ENCODE data around the gene OAF. TPM values are rescaled to one million over a fixed set of nuclear protein-coding genes. Genes with fewer than 3 reads are reported as not detected.

The OAF gene
- total RNA-seq, 2 experiments from 2014 or later = 3.1 to 3.2 TPM

DNA sequence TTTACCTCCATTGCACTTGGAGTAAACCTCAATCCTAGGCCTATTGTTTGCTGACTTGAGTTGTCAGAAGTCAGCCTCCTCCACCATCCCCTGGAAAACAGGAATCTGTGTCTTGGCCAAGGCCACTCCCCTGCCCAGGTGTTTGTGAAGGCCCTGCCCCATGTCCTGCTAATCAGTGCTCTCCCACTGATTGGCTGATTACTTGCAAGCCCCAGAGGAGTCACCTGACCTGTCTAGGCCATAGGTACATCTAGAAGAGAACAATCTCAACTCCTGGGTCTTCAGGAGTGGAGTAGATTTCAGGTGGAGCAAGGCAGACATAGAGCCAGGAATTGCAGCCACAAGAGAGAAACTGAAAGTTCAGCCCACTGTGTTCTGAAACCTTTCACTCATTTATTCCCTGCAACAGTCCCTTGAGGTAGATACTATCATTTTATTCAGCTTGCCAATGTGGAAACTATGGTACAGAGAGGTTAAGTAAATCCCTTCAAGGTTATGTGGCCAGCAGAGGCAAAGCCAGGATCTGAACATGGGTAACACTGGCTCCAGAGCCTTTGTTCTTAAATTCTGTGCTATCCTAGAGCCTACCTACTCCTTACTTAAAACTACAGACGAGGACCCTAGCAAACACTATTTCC lies 10.4 kb downstream of the OAF start:
- Histone ChIP-seq H3K27ac (ENCODE audit: low read depth in 1 of 2, low read length in 2 of 2) (no peak overlapping the region), H3K9me3 (ENCODE audit: control insufficient read depth in 1 of 2, insufficient read depth in 1 of 2, low read length in 2 of 2) (no peaks in the 10 kb centered on the region), H3K27me3 (ENCODE audit: control insufficient read depth in 1 of 2, insufficient read depth in 2 of 2, low read length in 2 of 2) (peaks cover 0 to 2% of the 10 kb centered on the region in 2 experiments), H3K4me3 (ENCODE audit: low read length) (no peak overlapping the region), H3K36me3 (ENCODE audit: insufficient read depth, low read length) (no peaks in the 10 kb centered on the region), H3K4me1 (ENCODE audit: insufficient read depth, low read length) (no peaks in the 10 kb centered on the region)
- ATAC-seq (ENCODE audit: poor library complexity) = no peak
- intact Hi-C loops (cut with DNase I, micrococcal nuclease) = no loop called here
- Mint-ChIP-seq H3K27me3 (no peaks in the 10 kb centered on the region), H3K4me3 (no peak overlapping the region), H3K9me3 (no peaks in the 10 kb centered on the region), H3K4me1 (ENCODE audit: low read depth) (no peaks in the 10 kb centered on the region), H3K27ac (no peak overlapping the region), H3K36me3 (ENCODE audit: low read depth) (no peaks in the 10 kb centered on the region)
- ChIA-PET CTCF (no interaction called here), POLR2A (no interaction called here)
- no peak for DNase-seq
- no peak for TF ChIP-seq CTCF (IDR thresholded peaks at IDR 0.05)

GRCh38 chr11:120222916-120223315 lies 12.1 kb downstream of the OAF start:
- H3K36me3 ChIP-seq (ENCODE audit: insufficient read depth, low read length) = no peaks in the 10 kb centered on the region
- H3K4me1 Mint-ChIP-seq (ENCODE audit: low read depth) = no peaks in the 10 kb centered on the region
- ChIA-PET CTCF (no interaction called here), POLR2A (no interaction called here)
- no peak overlapping the region for H3K27ac ChIP-seq (ENCODE audit: low read depth in 1 of 2, low read length in 2 of 2)
- H3K9me3 Mint-ChIP-seq = no peaks in the 10 kb centered on the region
- H3K4me1 ChIP-seq (ENCODE audit: insufficient read depth, low read length) = no peaks in the 10 kb centered on the region
- H3K4me3 Mint-ChIP-seq = no peak overlapping the region
- H3K9me3 ChIP-seq (ENCODE audit: control insufficient read depth in 1 of 2, insufficient read depth in 1 of 2, low read length in 2 of 2) = no peaks in the 10 kb centered on the region
- no peaks in the 10 kb centered on the region for H3K27me3 Mint-ChIP-seq
- no peaks in the 10 kb centered on the region for H3K36me3 Mint-ChIP-seq (ENCODE audit: low read depth)
- no peak overlapping the region for H3K27ac Mint-ChIP-seq
- ATAC-seq (ENCODE audit: poor library complexity) = no peak
- no peak overlapping the region for H3K4me3 ChIP-seq (ENCODE audit: low read length)
- no peak for DNase-seq
- peaks cover 0 to 2% of the 10 kb centered on the region in 2 experiments for H3K27me3 ChIP-seq (ENCODE audit: control insufficient read depth in 1 of 2, insufficient read depth in 2 of 2, low read length in 2 of 2)
- TF ChIP-seq CTCF (IDR thresholded peaks at IDR 0.05) = no peak
- intact Hi-C loops (cut with DNase I, micrococcal nuclease) = no loop called here

DNA sequence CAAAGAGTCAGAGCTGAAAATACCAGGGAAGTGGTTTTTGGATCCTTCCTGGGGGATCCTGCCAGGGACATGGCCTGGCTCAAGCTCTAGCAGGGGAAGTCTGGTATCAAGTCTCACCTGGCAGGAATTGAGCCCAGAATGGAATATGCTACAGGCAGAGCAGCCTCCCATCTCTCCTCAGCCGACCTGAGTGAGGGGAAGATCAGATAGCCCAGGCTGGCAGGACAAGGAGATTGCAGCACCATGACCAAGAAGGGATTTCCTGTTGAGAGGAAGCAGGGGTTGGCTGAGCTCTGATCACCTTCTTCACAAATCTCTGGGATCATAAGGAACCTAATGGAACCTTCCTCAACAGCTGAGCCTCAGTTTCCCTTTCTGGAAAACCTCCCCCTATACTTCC lies 13.0 kb downstream of the OAF start:
- Mint-ChIP-seq H3K27ac (no peak overlapping the region), H3K27me3 (no peaks in the 10 kb centered on the region), H3K4me3 (no peak overlapping the region), H3K36me3 (ENCODE audit: low read depth) (no peaks in the 10 kb centered on the region), H3K9me3 (no peaks in the 10 kb centered on the region), H3K4me1 (ENCODE audit: low read depth) (no peaks in the 10 kb centered on the region)
- no peak for ATAC-seq (ENCODE audit: poor library complexity)
- no peaks in the 10 kb centered on the region for H3K9me3 ChIP-seq (ENCODE audit: control insufficient read depth in 1 of 2, insufficient read depth in 1 of 2, low read length in 2 of 2)
- no peaks in the 10 kb centered on the region for H3K36me3 ChIP-seq (ENCODE audit: insufficient read depth, low read length)
- no peak overlapping the region for H3K27ac ChIP-seq (ENCODE audit: low read depth in 1 of 2, low read length in 2 of 2)
- H3K4me3 ChIP-seq (ENCODE audit: low read length) = no peak overlapping the region
- ChIA-PET POLR2A (no interaction called here), CTCF (interaction anchor here (0.7 kb wide), 1 partner anchor 13 kb away, joined by 3 read pairs; the partner anchor contains the start of gene OAF)
- peaks cover 0 to 2% of the 10 kb centered on the region in 2 experiments for H3K27me3 ChIP-seq (ENCODE audit: control insufficient read depth in 1 of 2, insufficient read depth in 2 of 2, low read length in 2 of 2)
- no peaks in the 10 kb centered on the region for H3K4me1 ChIP-seq (ENCODE audit: insufficient read depth, low read length)
- intact Hi-C loops (cut with DNase I, micrococcal nuclease) = no loop called here
- TF ChIP-seq CTCF (IDR thresholded peaks at IDR 0.05) = no peak
- DNase-seq = no peak
